Cardiac septum (tissue), 1 donor: ENCODE data around the gene GORASP1. TPM values are rescaled to one million over a fixed set of nuclear protein-coding genes. Genes with fewer than 3 reads are reported as not detected.
A peak's percentile ranks its signal among the peaks of the same experiment; 100 is the strongest.

Source experiments
- DNase-seq: peaks from one replicate; pipeline ENCODE4 v3.0.0-alpha.2; 2020; ENCODE audit warnings: low spot score
- intact Hi-C: fragments of 100-400 bp; cut with DNase I; formaldehyde crosslinking; loops from one replicate; pipeline ENCODE4 v1.14.0; 2022
- total RNA-seq: library from RNA; stranded (reverse); fragmentation: NEBNext Ultra II Directional; extraction: Animal tissue kit (Norgen Biotek cat#: 25700); gene quantifications from one replicate; pipeline ENCODE4 v1.2.1, GENCODE V29; 2021
- donor health status: DM: no; HTN: no; CAD: no.

GORASP1 gene
- total RNA-seq, 1 donor from 2014 or later, result 45.9 TPM

- DNase-seq, result no peak
- intact Hi-C loops, result no loop called here
Observed at GRCh38 chr3:39127908-39128304, 20.5 kb upstream of the GORASP1 start.

GRCh38 chr3:39127269-39127907 lies 20.0 kb upstream of the GORASP1 start:
- peak; percentile 54 for DNase-seq
- intact Hi-C loops, result no loop called here

- intact Hi-C loops, result loop anchor here (1.0 kb wide), 1 partner anchor 162 kb away; no protein-coding TSS in a partner anchor
- DNase-seq, result peak; percentile 75
Observed at GRCh38 chr3:39126532-39127071, 19.2 kb upstream of the GORASP1 start.

GRCh38 chr3:39125841-39126500 lies 18.5 kb upstream of the GORASP1 start:
- peak; percentile 17 for DNase-seq
- intact Hi-C loops, result loop anchor here (1.0 kb wide), 1 partner anchor 162 kb away; no protein-coding TSS in a partner anchor

GRCh38 chr3:39124876-39125840 lies 17.7 kb upstream of the GORASP1 start:
- peak; percentile 70 for DNase-seq

GRCh38 chr3:39122813-39123212 lies 15.4 kb upstream of the GORASP1 start:
- intact Hi-C loops, result no loop called here
- no peak for DNase-seq

More at GRCh38 chr3:39124876-39125840, 17.7 kb upstream of the GORASP1 start:
- intact Hi-C loops, result no loop called here

- no peak for DNase-seq
- intact Hi-C loops, result no loop called here
Observed at GRCh38 chr3:39121621-39122020, 14.2 kb upstream of the GORASP1 start.

- intact Hi-C loops, result no loop called here
- DNase-seq, result no peak
Observed at GRCh38 chr3:39118931-39119660, 11.7 kb upstream of the GORASP1 start.

GRCh38 chr3:39118079-39118478 lies 10.7 kb upstream of the GORASP1 start:
- no peak for DNase-seq
- intact Hi-C loops, result no loop called here

GRCh38 chr3:39115870-39116269 lies 8.4 kb upstream of the GORASP1 start:
- intact Hi-C loops, result no loop called here
- DNase-seq, result peak; percentile 57

- intact Hi-C loops, result no loop called here
- peak; percentile 56 for DNase-seq
Observed at GRCh38 chr3:39114456-39114855, 7.0 kb upstream of the GORASP1 start.

GRCh38 chr3:39113291-39113690 lies 5.9 kb upstream of the GORASP1 start:
- peak; percentile 50 for DNase-seq
- intact Hi-C loops, result no loop called here

GRCh38 chr3:39112535-39112934 lies 5.1 kb upstream of the GORASP1 start:
- intact Hi-C loops, result no loop called here
- DNase-seq, result peak; percentile 36

GRCh38 chr3:39112113-39112512 lies 4.7 kb upstream of the GORASP1 start:
- intact Hi-C loops, result no loop called here
- peak; percentile 62 for DNase-seq

- peak; percentile 54 for DNase-seq
- intact Hi-C loops, result no loop called here
Observed at GRCh38 chr3:39110041-39110639, 2.7 kb upstream of the GORASP1 start.

- intact Hi-C loops, result loop anchor here (5.0 kb wide), 2 partner anchors 78 to 273 kb away; partner anchors contain the start of gene SLC25A38
- DNase-seq, result no peak
Observed at GRCh38 chr3:39109086-39109485, 1.7 kb upstream of the GORASP1 start.

GRCh38 chr3:39108200-39108710 lies 828 bp upstream of the GORASP1 start:
- DNase-seq, result no peak
- intact Hi-C loops, result loop anchor here (5.0 kb wide), 2 partner anchors 79 to 274 kb away; partner anchors contain the start of gene SLC25A38

GRCh38 chr3:39106851-39107387 lies 508 bp downstream of the GORASP1 start:
- intact Hi-C loops, result loop anchor here (1.0 to 5.0 kb wide), 3 partner anchors 80 to 275 kb away; partner anchors contain the start of gene SLC25A38
- DNase-seq, result peak; percentile 84
